Skin of body (tissue), 2 donors: ENCODE measurements around the gene ANXA3. TPM values are rescaled to one million over a fixed set of nuclear protein-coding genes. Genes with fewer than 3 reads are reported as not detected.

ENCODE experiments used
- DNase-seq: peaks from one replicate; lab custom pipeline; 2025; lab: John Stamatoyannopoulos, UW
- total RNA-seq: library from RNA; depleted of rRNA; stranded (reverse); fragments of >200 nt; gene quantifications from one replicate; pipeline ENCODE4 v1.2.3, GENCODE V29; 2014

ANXA3 gene
- total RNA-seq, 1 donor from 2014 or later: 50.7 TPM

- DNase-seq: peak; percentile 4
These were observed 59.1 kb downstream of the ANXA3 start for GRCh38 chr4:78610546-78611214.

GRCh38 chr4:78611215-78611558, 59.6 kb downstream of the ANXA3 start:
- DNase-seq: no peak

- peak; percentile 25 for DNase-seq
These were observed 61.0 kb downstream of the ANXA3 start for GRCh38 chr4:78612398-78613178.

- no peak for DNase-seq
These were observed 62.2 kb downstream of the ANXA3 start for GRCh38 chr4:78613522-78614321.

GRCh38 chr4:78616046-78616498, 64.5 kb downstream of the ANXA3 start:
- peak; percentile 27 for DNase-seq

GRCh38 chr4:78618436-78618835, 66.9 kb downstream of the ANXA3 start:
- no peak for DNase-seq

GRCh38 chr4:78621395-78621794, 69.8 kb downstream of the ANXA3 start:
- DNase-seq: no peak

GRCh38 chr4:78622253-78622979, 70.8 kb downstream of the ANXA3 start:
- DNase-seq: no peak

GRCh38 chr4:78624048-78624447, 72.5 kb downstream of the ANXA3 start:
- no peak for DNase-seq

GRCh38 chr4:78625073-78625472, 73.5 kb downstream of the ANXA3 start:
- no peak for DNase-seq

- no peak for DNase-seq
These were observed 75.7 kb downstream of the ANXA3 start for GRCh38 chr4:78627046-78627965.

GRCh38 chr4:78627966-78628678, 76.6 kb downstream of the ANXA3 start:
- no peak for DNase-seq

- DNase-seq: no peak
These were observed 78.5 kb downstream of the ANXA3 start for GRCh38 chr4:78629991-78630541.

- no peak for DNase-seq
These were observed 79.0 kb downstream of the ANXA3 start for GRCh38 chr4:78630615-78631014.

- DNase-seq: no peak
These were observed 82.6 kb downstream of the ANXA3 start for GRCh38 chr4:78634011-78634664.

- DNase-seq: no peak
These were observed 87.0 kb downstream of the ANXA3 start for GRCh38 chr4:78638337-78639172.

- DNase-seq: no peak
These were observed 89.1 kb downstream of the ANXA3 start for GRCh38 chr4:78640714-78641113.

- DNase-seq: no peak
These were observed 91.4 kb downstream of the ANXA3 start for GRCh38 chr4:78642934-78643333.
